SJSA1 (cell line): ENCODE measurements around the gene NR4A3. TPM values are rescaled to one million over a fixed set of nuclear protein-coding genes. Genes with fewer than 3 reads are reported as not detected.
"Not testable (repeated sequence)": the region's sequence is repeated elsewhere in the genome, so short reads cannot be mapped to it uniquely, and the experiment has no call there.

Source experiments
- DNase-seq, 2 experiments: peaks; one replicate each; pipeline ENCODE4 v3.0.0-alpha.2; 2015 to 2020; ENCODE audit warnings: low spot score in 2 of 2, low read depth in 1 of 2
- H3K27ac ChIP-seq: fragments of 250-450 bp; sonication (Bioruptor Pico); 2 replicates; pipeline ENCODE4 v1.5.1; 2020; ENCODE audit warnings: mild to moderate bottlenecking, moderate library complexity
- H3K27me3 ChIP-seq: fragments of 250-450 bp; sonication (Bioruptor Pico); replicated peaks from 2 replicates; pipeline ENCODE4 v1.5.1; 2020; ENCODE audit warnings: mild to moderate bottlenecking, moderate library complexity
- H3K36me3 ChIP-seq: fragments of 250-450 bp; sonication (Bioruptor Pico); 2 replicates; pipeline ENCODE4 v1.5.1; 2020; ENCODE audit warnings: mild to moderate bottlenecking
- H3K4me1 ChIP-seq: fragments of 250-450 bp; sonication (Bioruptor Pico); replicated peaks from 2 replicates; pipeline ENCODE4 v1.6.1; 2021; ENCODE audit warnings: mild to moderate bottlenecking
- H3K4me3 ChIP-seq: fragments of 250-450 bp; sonication (Bioruptor Pico); 2 replicates; pipeline ENCODE4 v1.5.1; 2020; ENCODE audit warnings: mild to moderate bottlenecking
- H3K9me3 ChIP-seq: fragments of 250-450 bp; sonication (Bioruptor Pico); replicated peaks from 2 replicates; pipeline ENCODE4 v1.5.1; 2020; ENCODE audit warnings: mild to moderate bottlenecking
- total RNA-seq: library from RNA; depleted of rRNA; stranded (reverse); fragments of >200 nt; shearing (Covaris generic); gene quantifications from 2 replicates; pipeline ENCODE4 v1.2.3, GENCODE V29; 2014

Gene NR4A3
- total RNA-seq, 1 experiment from 2014 or later, result 0.24 TPM

GRCh38 chr9:99832558-99832864 lies 10.8 kb downstream of the NR4A3 start:
- Histone ChIP-seq H3K27ac (no peak overlapping the region), H3K4me1 (no peaks in the 10 kb centered on the region), H3K27me3 (no peaks in the 10 kb centered on the region), H3K4me3 (no peak overlapping the region), H3K36me3 (no peaks in the 10 kb centered on the region), H3K9me3 (no peaks in the 10 kb centered on the region)
- no peak for DNase-seq

GRCh38 chr9:99833735-99834134 lies 12.1 kb downstream of the NR4A3 start:
- no peak overlapping the region for H3K4me3 ChIP-seq
- H3K27ac ChIP-seq, result no peak overlapping the region
- H3K9me3 ChIP-seq, result no peaks in the 10 kb centered on the region
- H3K27me3 ChIP-seq, result no peaks in the 10 kb centered on the region
- H3K4me1 ChIP-seq, result no peaks in the 10 kb centered on the region
- DNase-seq, result no peak
- H3K36me3 ChIP-seq, result no peaks in the 10 kb centered on the region

- no peaks in the 10 kb centered on the region for H3K9me3 ChIP-seq
- no peak overlapping the region for H3K27ac ChIP-seq
- DNase-seq, result no peak
- H3K36me3 ChIP-seq, result no peaks in the 10 kb centered on the region
- H3K4me1 ChIP-seq, result no peaks in the 10 kb centered on the region
- H3K4me3 ChIP-seq, result no peak overlapping the region
- no peaks in the 10 kb centered on the region for H3K27me3 ChIP-seq
These were observed 12.8 kb downstream of the NR4A3 start for GRCh38 chr9:99834474-99834873.

- Histone ChIP-seq H3K4me3 (no peak overlapping the region), H3K27me3 (no peaks in the 10 kb centered on the region), H3K9me3 (no peaks in the 10 kb centered on the region), H3K4me1 (no peaks in the 10 kb centered on the region), H3K36me3 (no peaks in the 10 kb centered on the region), H3K27ac (no peak overlapping the region)
- DNase-seq, result no peak
These were observed 13.5 kb downstream of the NR4A3 start for GRCh38 chr9:99835142-99835541.

- Histone ChIP-seq H3K36me3 (no peaks in the 10 kb centered on the region), H3K4me3 (no peak overlapping the region), H3K9me3 (no peaks in the 10 kb centered on the region), H3K4me1 (no peaks in the 10 kb centered on the region), H3K27ac (no peak overlapping the region), H3K27me3 (no peaks in the 10 kb centered on the region)
- no peak for DNase-seq
These were observed 13.9 kb downstream of the NR4A3 start for GRCh38 chr9:99835581-99835980.

GRCh38 chr9:99840072-99840471 lies 18.4 kb downstream of the NR4A3 start:
- no peak overlapping the region for H3K27ac ChIP-seq
- no peaks in the 10 kb centered on the region for H3K27me3 ChIP-seq
- H3K9me3 ChIP-seq, result no peaks in the 10 kb centered on the region
- no peak for DNase-seq
- no peak overlapping the region for H3K4me3 ChIP-seq
- no peaks in the 10 kb centered on the region for H3K4me1 ChIP-seq
- no peaks in the 10 kb centered on the region for H3K36me3 ChIP-seq

- Histone ChIP-seq H3K4me1 (no peaks in the 10 kb centered on the region), H3K27me3 (no peaks in the 10 kb centered on the region), H3K4me3 (no peak overlapping the region), H3K27ac (no peak overlapping the region), H3K36me3 (no peaks in the 10 kb centered on the region), H3K9me3 (no peaks in the 10 kb centered on the region)
- DNase-seq, result no peak
These were observed 23.4 kb downstream of the NR4A3 start for GRCh38 chr9:99845063-99845462.

- Histone ChIP-seq H3K4me3 (no peak overlapping the region), H3K9me3 (no peaks in the 10 kb centered on the region), H3K36me3 (no peaks in the 10 kb centered on the region), H3K27me3 (no peaks in the 10 kb centered on the region), H3K4me1 (no peaks in the 10 kb centered on the region), H3K27ac (no peak overlapping the region)
- DNase-seq, result no peak
These were observed 26.8 kb downstream of the NR4A3 start for GRCh38 chr9:99848447-99848846.

- Histone ChIP-seq H3K36me3 (no peaks in the 10 kb centered on the region), H3K4me3 (no peak overlapping the region), H3K27ac (no peak overlapping the region), H3K27me3 (no peaks in the 10 kb centered on the region), H3K4me1 (no peaks in the 10 kb centered on the region), H3K9me3 (no peaks in the 10 kb centered on the region)
- no peak for DNase-seq
These were observed 29.2 kb downstream of the NR4A3 start for GRCh38 chr9:99850736-99851499.

GRCh38 chr9:99851500-99851822 lies 29.8 kb downstream of the NR4A3 start:
- no peak for DNase-seq
- H3K27ac ChIP-seq, result no peak overlapping the region
- H3K36me3 ChIP-seq, result no peaks in the 10 kb centered on the region
- H3K4me1 ChIP-seq, result no peaks in the 10 kb centered on the region
- H3K4me3 ChIP-seq, result no peak overlapping the region
- H3K27me3 ChIP-seq, result no peaks in the 10 kb centered on the region
- no peaks in the 10 kb centered on the region for H3K9me3 ChIP-seq

- no peaks in the 10 kb centered on the region for H3K36me3 ChIP-seq
- no peak for DNase-seq
- H3K4me3 ChIP-seq, result no peak overlapping the region
- H3K27me3 ChIP-seq, result no peaks in the 10 kb centered on the region
- H3K4me1 ChIP-seq, result no peaks in the 10 kb centered on the region
- H3K9me3 ChIP-seq, result no peaks in the 10 kb centered on the region
- H3K27ac ChIP-seq, result no peak overlapping the region
These were observed 30.9 kb downstream of the NR4A3 start for GRCh38 chr9:99852617-99853016.

- no peak for DNase-seq
- Histone ChIP-seq H3K4me3 (no peak overlapping the region), H3K4me1 (no peaks in the 10 kb centered on the region), H3K27me3 (no peaks in the 10 kb centered on the region), H3K27ac (no peak overlapping the region), H3K36me3 (no peaks in the 10 kb centered on the region), H3K9me3 (no peaks in the 10 kb centered on the region)
These were observed 33.9 kb downstream of the NR4A3 start for GRCh38 chr9:99855467-99856176.

- H3K36me3 ChIP-seq, H3K27me3 ChIP-seq, H3K9me3 ChIP-seq, H3K4me1 ChIP-seq, H3K27ac ChIP-seq, DNase-seq, H3K4me3 ChIP-seq: not testable (repeated sequence)
These were observed 35.9 kb downstream of the NR4A3 start for GRCh38 chr9:99857576-99857975.

GRCh38 chr9:99858087-99858486 lies 36.4 kb downstream of the NR4A3 start:
- no peak overlapping the region for H3K4me3 ChIP-seq
- DNase-seq, result no peak
- no peak overlapping the region for H3K27ac ChIP-seq
- H3K27me3 ChIP-seq, result no peaks in the 10 kb centered on the region
- no peaks in the 10 kb centered on the region for H3K4me1 ChIP-seq
- no peaks in the 10 kb centered on the region for H3K9me3 ChIP-seq
- no peaks in the 10 kb centered on the region for H3K36me3 ChIP-seq
